Measurements from ENCODE around the gene GNA12. TPM values are rescaled to one million over a fixed set of nuclear protein-coding genes. Genes with fewer than 3 reads are reported as not detected.

Gene GNA12
- total RNA-seq, 4 donors from 2014 or later = 11.0 to 68.5 (median 20.4) TPM

DNA sequence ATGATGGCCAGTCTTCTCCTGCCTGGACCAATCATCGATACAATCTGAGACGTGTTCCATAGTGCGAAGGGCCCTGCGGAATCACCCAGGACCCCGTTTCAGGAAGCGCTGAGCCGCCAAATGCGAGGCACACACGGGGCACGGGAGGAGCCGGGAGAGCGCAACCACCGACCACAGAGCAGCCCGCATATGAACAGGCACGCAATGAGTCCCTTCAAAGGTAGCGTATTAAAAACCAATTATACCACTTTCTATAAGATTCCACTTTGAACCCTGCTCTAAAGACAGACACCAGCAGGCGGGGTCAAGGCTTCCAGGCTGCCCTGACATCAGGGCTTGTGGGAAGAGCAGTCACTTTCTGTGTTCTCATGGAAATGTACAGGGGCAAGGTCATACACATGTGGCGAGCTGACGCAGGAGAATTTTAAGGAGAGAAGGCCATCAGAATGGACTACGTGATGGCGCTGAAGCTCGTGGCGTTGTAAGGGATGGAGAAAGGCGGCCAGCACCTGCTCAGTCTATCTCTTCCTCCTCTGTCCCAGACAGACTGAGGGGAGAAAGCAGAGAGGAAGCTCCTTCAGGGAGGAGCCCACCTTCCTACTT lies 109.9 kb downstream of the GNA12 start:
- peak in 1 of 3 donors; percentile 14 for DNase-seq
- H3K4me3 ChIP-seq = no peak overlapping the region
- peak overlapping the region in 2 of 4 donors; percentile 45 to 52 for H3K27ac ChIP-seq
- H3K36me3 ChIP-seq = peaks cover 0 to 13% (median 0%) of the 10 kb centered on the region in 3 donors
- H3K9me3 ChIP-seq = no peaks in the 10 kb centered on the region
- no peak for TF ChIP-seq POLR2A (IDR thresholded peaks at IDR 0.05)
- TF ChIP-seq CTCF (IDR thresholded peaks at IDR 0.05) = no peak
- H3K4me1 ChIP-seq = peaks cover 0 to 26% (median 2%) of the 10 kb centered on the region in 4 donors
- no peaks in the 10 kb centered on the region for H3K27me3 ChIP-seq

GRCh38 chr7:2732959-2733584 lies 111.0 kb downstream of the GNA12 start:
- no peak overlapping the region for H3K4me3 ChIP-seq
- peak in 2 of 3 donors; percentile 18 to 74 for DNase-seq
- H3K27ac ChIP-seq = peak overlapping the region in 3 of 4 donors; percentile 42 to 57 (median 50)
- no peaks in the 10 kb centered on the region for H3K27me3 ChIP-seq
- no peaks in the 10 kb centered on the region for H3K9me3 ChIP-seq
- H3K36me3 ChIP-seq = peaks cover 0 to 13% (median 0%) of the 10 kb centered on the region in 3 donors
- H3K4me1 ChIP-seq = peaks cover 0 to 26% (median 2%) of the 10 kb centered on the region in 4 donors
- no peak for TF ChIP-seq POLR2A (IDR thresholded peaks at IDR 0.05)
- TF ChIP-seq CTCF (IDR thresholded peaks at IDR 0.05) = peak in 1 of 6 experiments; percentile 11

DNA sequence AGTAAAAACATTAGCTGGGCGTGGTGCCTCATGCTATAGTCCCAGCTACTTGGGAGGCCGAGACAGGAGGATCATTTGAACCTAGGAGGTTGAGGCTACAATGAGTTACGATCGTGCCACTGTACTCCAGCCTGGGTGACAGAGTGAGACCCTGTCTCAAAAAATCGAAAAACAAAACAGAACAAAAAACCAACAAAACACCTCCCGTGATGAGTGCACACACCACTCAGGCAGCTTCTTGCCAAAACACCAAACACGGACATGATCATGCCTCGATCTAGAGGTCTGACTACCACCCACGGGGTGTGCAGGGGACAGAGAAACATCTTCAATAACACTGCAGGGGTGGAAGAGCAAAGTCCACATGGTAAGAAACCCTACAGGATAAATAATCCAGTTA lies 111.7 kb downstream of the GNA12 start:
- Histone ChIP-seq H3K4me3 (no peak overlapping the region), H3K4me1 (peaks cover 0 to 26% (median 2%) of the 10 kb centered on the region in 4 donors), H3K9me3 (no peaks in the 10 kb centered on the region), H3K27ac (peak overlapping the region in 2 of 4 donors; percentile 42 to 57), H3K36me3 (peaks cover 0 to 13% (median 0%) of the 10 kb centered on the region in 3 donors), H3K27me3 (no peaks in the 10 kb centered on the region)
- DNase-seq = peak in 1 of 3 donors; percentile 11
- TF ChIP-seq POLR2A (IDR thresholded peaks at IDR 0.05) = no peak

DNA sequence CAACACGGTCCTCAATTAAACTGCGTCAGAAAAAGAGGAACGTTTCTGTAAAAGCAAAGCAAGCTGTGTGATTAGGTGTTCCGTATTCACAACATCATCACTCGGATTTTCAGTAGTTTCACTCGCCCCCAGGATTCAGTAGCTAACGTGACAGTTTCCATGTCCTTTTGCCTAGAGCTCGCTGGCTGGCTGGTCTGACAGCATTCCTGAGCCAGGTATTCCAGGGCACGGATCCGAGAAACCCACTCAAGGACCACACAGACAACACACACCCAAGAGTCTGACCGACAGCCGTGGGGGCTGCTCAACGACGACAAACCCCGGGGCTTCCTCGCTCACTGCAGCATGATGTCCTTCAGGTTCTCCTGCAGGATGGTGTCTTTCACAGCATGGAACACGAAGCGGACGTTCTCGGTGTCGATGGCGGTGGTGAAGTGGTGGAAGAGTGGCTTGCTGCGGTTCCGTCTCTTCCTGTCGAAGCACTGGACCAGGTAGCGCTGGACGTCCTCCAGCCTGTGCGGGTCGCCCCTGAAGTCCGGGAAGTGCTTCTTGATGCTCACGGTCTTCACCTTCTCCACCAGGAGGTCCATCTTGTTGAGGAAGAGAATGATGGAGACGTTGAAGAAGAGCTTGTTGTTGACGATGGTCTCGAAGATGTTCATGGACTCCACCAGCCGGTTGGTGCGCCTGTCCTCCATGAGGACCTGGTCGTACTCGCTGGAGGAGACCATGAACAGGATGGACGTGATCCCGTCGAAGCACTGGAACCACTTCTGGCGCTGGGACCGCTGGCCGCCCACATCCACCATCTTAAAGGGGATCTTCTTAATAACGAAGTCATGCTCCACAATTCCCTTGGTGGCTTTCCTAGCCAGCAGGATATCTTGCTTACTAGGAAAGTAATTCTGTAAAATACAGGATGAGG lies 113.0 kb downstream of the GNA12 start:
- Histone ChIP-seq H3K4me1 (peaks cover 0 to 26% (median 2%) of the 10 kb centered on the region in 4 donors), H3K27ac (no peak overlapping the region), H3K36me3 (peaks cover 0 to 13% (median 0%) of the 10 kb centered on the region in 3 donors), H3K4me3 (no peak overlapping the region), H3K9me3 (no peaks in the 10 kb centered on the region), H3K27me3 (no peaks in the 10 kb centered on the region)
- DNase-seq = peak in 2 of 3 donors; percentile 13 to 37
- no peak for TF ChIP-seq POLR2A (IDR thresholded peaks at IDR 0.05)
- TF ChIP-seq CTCF (IDR thresholded peaks at IDR 0.05) = no peak

DNA sequence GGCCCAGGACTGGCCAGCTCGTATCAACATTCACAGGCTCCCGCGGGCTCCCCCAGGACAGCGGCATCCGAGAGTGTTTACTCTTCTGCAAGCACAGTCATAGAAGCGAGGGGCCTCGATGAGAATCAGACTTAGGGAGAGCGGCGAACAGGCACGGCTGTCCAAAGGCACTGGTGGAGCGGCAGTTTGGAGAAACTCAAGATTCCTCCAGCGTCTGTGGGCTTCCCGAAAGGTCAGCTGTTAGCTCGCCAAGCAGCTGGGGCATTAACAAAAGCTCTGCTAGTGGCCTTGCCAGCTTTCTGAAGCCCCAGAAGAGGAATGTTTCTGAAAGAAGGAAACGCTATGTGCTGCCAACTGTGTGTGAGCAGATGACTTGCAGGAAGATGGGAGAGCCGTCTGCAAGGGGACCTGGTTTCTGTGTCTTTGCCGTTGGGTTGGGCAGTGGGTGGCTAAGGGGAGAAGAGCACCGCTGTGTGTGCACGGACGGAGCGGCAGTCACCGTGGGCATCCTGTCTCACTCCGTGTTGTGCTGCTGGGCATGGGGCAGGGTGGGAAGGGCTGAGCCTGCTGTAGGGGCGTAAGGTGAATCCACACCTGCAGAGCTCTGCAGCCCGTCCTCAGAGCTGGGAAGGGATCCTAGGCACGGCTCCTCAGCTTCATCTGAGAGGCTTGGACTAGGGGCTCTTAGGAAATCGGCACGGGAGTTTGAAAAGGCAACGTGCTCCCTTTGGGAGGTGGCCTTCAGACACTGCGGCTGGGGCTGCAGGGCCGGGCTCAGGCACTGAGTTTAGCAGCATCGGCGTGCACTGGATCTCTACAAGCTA lies 114.0 kb downstream of the GNA12 start:
- Histone ChIP-seq H3K4me3 (no peak overlapping the region), H3K36me3 (peaks cover 0 to 13% (median 0%) of the 10 kb centered on the region in 3 donors), H3K27ac (peak overlapping the region in 3 of 4 donors; percentile 32 to 75 (median 60)), H3K27me3 (no peaks in the 10 kb centered on the region), H3K9me3 (no peaks in the 10 kb centered on the region), H3K4me1 (peaks cover 0 to 21% (median under 1%) of the 10 kb centered on the region in 4 donors)
- peak in 2 of 3 donors; percentile 16 to 48 for DNase-seq
- TF ChIP-seq CTCF (IDR thresholded peaks at IDR 0.05) (no peak), POLR2A (IDR thresholded peaks at IDR 0.05) (no peak)
